GM19099 (cell line): ENCODE results near the gene KIF18A.

Experiments used
- POLR2A ChIP-seq: IDR thresholded peaks from 3 replicates; pipeline ENCODE4 v1.6.1; 2011; ENCODE audit warnings: low read depth; ENCODE audit not compliant: insufficient read length; ENCODE audit errors: extremely low read depth

The KIF18A gene

GRCh38 chr11:28077521-28077920 is 30.4 kb downstream of the KIF18A start:
- TF ChIP-seq POLR2A: no peak

DNA sequence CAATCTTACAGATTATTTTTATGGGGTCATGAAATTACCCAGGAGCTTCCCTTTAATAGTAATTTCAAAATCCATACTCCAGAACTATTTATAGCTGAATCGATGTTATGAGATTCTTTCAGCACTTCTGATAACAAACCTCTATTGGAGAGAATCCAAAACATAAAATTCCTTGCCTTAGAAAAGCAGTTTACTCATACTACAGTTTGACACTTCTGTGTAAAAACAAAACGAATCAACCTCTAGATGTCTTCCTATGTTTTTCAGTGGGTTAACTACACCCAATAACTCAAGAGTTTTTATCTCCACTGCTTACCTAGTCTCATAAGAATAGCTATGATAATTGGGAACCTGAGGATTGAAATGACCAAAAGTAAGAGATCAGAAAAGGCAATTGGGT is 35.6 kb downstream of the KIF18A start:
- TF ChIP-seq POLR2A: no peak

- no peak for TF ChIP-seq POLR2A
Measured at GRCh38 chr11:28071305-28071704, 36.7 kb downstream of the KIF18A start.

DNA sequence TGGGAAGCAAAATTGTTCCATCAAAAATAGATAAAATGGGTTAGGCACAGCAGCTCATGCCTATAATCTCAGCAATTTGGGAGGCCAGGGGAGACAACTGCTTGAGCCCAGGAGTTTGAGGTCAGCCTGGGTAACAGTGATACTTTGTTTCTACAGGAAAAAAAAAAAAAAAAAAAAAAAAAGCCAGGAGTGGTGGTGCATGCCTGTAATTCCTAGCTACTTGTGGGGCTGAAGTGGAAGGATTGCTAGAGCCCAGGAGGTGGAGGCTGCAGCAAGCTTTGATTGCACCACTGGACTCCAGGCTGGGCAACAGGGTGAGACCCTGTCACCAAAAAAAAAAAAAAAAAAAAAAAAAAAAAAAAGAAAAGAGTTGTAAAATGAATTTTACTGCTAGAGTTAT is 49.6 kb downstream of the KIF18A start:
- no peak for TF ChIP-seq POLR2A

DNA sequence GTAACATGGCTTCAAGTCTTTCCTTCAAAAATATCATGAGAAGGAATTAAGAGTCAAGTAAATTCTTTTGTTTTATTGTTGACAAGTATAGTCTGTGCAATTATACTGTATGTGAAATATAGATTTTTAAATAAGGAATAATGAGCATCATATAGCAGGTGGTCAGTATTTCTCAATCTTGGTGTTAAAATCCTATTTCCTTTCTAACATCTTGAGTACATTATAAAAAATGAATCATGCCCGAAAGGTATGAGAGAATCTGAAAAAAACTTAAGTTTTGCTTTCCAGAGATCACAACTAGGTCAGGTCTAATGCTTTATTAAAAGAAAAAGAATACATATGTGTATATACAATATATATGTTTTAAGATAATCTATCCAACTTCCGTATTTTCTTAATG is 53.1 kb downstream of the KIF18A start:
- no peak for TF ChIP-seq POLR2A

DNA sequence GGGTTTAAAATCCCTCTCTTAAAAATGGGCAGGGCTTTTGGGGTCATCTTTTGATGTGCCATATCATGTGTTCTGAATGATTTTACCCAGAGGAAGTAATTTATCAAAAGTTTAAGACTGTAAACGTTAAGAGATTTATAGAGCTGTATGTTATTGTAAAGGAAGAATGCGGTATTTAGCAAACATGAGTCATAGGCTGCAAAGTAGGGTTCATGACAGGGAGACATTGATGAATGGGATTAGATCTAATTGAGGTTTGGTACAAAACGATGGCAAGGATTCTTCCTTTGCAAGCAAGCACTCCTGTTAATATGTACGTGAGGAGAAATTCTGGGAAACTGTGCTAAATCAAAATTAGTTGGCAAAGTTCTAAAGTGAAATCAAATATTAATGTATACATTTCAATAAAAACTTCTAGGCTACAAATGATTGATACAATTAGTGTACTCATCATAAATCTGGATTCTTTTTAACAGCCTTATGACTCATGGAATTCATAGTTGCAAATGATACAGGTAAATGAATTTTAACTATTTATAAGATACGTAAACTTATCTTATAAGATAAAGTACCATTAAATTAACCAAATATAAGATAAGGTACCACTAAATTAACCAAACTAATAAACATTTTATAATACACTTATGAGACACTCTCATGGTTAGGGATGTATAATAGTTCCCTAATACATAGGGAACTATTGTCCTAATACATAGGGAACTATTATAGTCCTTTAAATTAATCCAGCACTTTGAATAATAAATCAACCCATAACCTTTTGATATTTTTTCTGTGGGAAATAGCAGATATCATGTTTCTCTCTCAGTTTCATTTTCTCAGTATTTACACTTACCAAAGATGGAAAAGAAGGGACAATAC is 58.4 kb downstream of the KIF18A start:
- no peak for TF ChIP-seq POLR2A

- TF ChIP-seq POLR2A: no peak
Measured at GRCh38 chr11:28048812-28049211, 59.1 kb downstream of the KIF18A start.

DNA sequence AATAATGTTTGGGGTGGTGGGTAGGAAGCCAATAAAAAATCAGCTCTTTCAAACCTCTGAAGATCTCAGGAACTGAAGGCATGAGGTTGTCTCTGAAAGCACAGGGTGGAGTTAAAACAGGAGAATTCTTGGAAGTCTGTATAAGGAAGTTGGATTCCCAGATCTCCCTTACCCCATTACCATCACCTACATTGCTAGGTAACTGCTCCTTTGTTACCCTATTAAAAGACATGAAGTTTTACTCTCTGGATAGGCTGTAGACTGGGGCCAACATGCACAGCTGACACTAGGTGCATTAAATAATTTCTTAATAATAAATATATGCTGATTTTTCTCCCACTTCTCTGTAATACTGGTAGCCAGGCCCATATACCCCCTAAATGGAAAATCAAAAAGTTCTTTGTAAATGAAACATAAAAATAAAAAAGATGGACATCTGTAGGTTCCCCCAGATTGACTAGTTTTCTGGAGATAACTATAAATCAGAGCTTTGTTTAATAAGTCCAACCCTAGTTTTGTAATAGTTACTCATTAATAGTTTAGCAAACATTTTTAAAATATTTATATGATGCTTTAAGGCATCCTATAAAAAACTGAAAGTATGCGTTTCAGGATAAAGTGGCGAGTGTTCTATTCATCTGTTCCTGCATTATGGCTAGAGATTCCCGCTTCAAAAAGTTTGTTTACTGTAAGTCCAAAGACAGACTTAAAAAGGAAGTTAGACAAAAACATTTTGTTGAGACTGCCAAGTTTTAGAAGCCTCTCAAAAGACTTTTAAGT is 63.8 kb downstream of the KIF18A start:
- TF ChIP-seq POLR2A: no peak

DNA sequence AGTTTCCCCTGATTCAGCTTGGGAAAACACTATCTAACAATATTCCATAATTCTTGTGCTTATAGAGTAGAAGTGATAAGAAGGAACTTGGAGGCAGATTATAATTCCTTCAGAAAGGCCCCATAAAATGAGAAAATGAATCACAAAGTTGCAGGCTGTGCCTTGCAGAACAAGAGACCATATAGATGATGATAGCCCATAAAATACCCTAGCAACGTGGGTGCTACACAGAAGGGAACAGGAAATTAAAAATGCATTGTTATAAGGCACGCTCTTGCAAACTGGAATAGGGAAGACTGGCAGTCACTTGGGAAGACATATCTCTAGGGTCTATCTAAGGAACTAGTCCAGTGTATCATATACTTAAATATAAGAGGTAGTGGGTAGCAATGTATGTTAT is 67.6 kb downstream of the KIF18A start:
- TF ChIP-seq POLR2A: no peak

GRCh38 chr11:28038775-28039174 is 69.2 kb downstream of the KIF18A start:
- no peak for TF ChIP-seq POLR2A

GRCh38 chr11:28026634-28027290 is 81.2 kb downstream of the KIF18A start:
- TF ChIP-seq POLR2A: no peak

GRCh38 chr11:28017816-28018215 is 90.1 kb downstream of the KIF18A start:
- no peak for TF ChIP-seq POLR2A

DNA sequence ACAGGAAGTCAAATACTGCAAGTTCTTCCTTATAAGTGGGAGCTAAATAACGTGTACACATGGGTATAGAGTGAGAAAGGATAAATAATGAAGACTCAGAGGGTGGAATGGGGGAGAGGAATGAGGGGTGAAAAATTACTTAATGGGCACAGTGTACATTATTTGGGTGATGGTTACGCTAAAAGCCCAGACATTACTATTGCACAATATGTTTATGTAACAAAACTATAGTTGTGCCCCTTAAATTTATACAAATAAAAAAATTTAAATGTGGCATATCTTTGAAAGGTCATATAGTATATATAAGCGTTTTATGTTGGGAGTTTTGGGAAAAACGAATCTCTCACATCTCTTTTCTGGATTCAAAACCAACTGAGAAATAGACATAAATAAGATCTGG is 96.1 kb downstream of the KIF18A start:
- TF ChIP-seq POLR2A: no peak

- no peak for TF ChIP-seq POLR2A
Measured at GRCh38 chr11:28009996-28010395, 98.0 kb downstream of the KIF18A start.

DNA sequence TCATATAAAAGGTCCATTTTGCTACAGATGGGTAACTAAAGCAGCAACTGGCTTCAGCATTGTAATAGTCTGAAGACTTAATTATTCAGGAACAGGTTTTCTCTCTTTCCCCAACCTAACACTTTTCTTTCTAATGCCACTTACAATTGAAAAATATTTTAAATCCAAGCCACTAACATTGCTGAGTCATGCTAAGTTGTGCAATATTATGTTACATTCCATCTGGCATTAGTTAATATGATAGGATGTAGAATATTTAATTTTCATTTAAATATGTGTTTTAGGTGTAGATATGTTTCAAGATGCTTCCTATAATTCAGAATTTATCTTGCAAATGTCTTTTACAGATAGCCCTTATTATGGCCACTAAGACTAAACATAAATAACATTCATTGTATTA is 98.6 kb downstream of the KIF18A start:
- TF ChIP-seq POLR2A: no peak
